Activated CD8-positive, alpha-beta T cell treated with anti-CD3 and anti-CD28 coated beads, Interleukin-2, amount 10 ng/mL, durations not matched to agents 7 days and 5 days (primary cell): ENCODE results near the gene NCAPG2. TPM values are rescaled to one million over a fixed set of nuclear protein-coding genes. Genes with fewer than 3 reads are reported as not detected.
A peak's percentile ranks its signal among the peaks of the same experiment; 100 is the strongest.
"Not testable (repeated sequence)": the region's sequence is repeated elsewhere in the genome, so short reads cannot be mapped to it uniquely, and the experiment has no call there.

Experiments
- ATAC-seq: fragments of 150-1000 bp; cut with Tn5 transposase; one replicate; pipeline ENCODE4 v1.10.0; 2021; ENCODE audit warnings: moderate library complexity
- CTCF ChIA-PET: fragments of 350-600 bp; sonication (Branson Sonifier 250); formaldehyde crosslinking; loops from one replicate; lab custom pipeline; 2021; ENCODE audit warnings: antibody characterized with exemption; lab: Charles Lee
- POLR2A ChIA-PET: fragments of 350-600 bp; sonication (Branson Sonifier 250); formaldehyde crosslinking; loops from one replicate; lab custom pipeline; 2021; ENCODE audit warnings: antibody characterized with exemption; lab: Charles Lee
- DNase-seq: peaks from one replicate; pipeline ENCODE4 v3.0.0-alpha.2; 2020
- H3K27ac Mint-ChIP-seq: one replicate; pipeline ENCODE4 v1.8.0; 2021; ENCODE audit warnings: mild to moderate bottlenecking, mixed read lengths
- H3K27me3 Mint-ChIP-seq: one replicate; pipeline ENCODE4 v1.8.0; 2021; ENCODE audit warnings: low read depth, mixed read lengths
- H3K36me3 Mint-ChIP-seq: one replicate; pipeline ENCODE4 v1.8.0; 2021; ENCODE audit warnings: low read depth, mixed read lengths
- H3K4me1 Mint-ChIP-seq: one replicate; pipeline ENCODE4 v1.8.0; 2021; ENCODE audit warnings: low read depth, mixed read lengths
- H3K4me3 Mint-ChIP-seq: one replicate; pipeline ENCODE4 v1.8.0; 2021; ENCODE audit warnings: mild to moderate bottlenecking, mixed read lengths
- H3K9me3 Mint-ChIP-seq: one replicate; pipeline ENCODE4 v1.8.0; 2022; ENCODE audit warnings: mixed read lengths; ENCODE audit not compliant: insufficient read depth
- total RNA-seq, 2 experiments: library from RNA; stranded (reverse); gene quantifications; one replicate each; pipeline ENCODE4 v1.2.3, GENCODE V29; 2021

Gene NCAPG2
- total RNA-seq, 2 experiments from 2014 or later = 154 TPM

GRCh38 chr7:158703679-158704523, 703 bp downstream of the NCAPG2 start:
- not testable (repeated sequence) for H3K27me3 Mint-ChIP-seq, DNase-seq, ATAC-seq, H3K9me3 Mint-ChIP-seq
- Mint-ChIP-seq H3K27ac (peak overlapping the region; percentile 94), H3K4me1 (peaks cover 57% of the 10 kb centered on the region), H3K36me3 (peaks cover 54% of the 10 kb centered on the region), H3K4me3 (peak overlapping the region; percentile 83)
- ChIA-PET CTCF (interaction anchor here (1.0 to 3.4 kb wide), 2 partner anchors 269 to 273 kb away, joined by 3 to 14 read pairs; no protein-coding TSS in a partner anchor), POLR2A (interaction anchor here (0.6 to 1.7 kb wide), 10 partner anchors 11 to 160 kb away, joined by 3 to 9 read pairs (median 6); no protein-coding TSS in a partner anchor)

DNA sequence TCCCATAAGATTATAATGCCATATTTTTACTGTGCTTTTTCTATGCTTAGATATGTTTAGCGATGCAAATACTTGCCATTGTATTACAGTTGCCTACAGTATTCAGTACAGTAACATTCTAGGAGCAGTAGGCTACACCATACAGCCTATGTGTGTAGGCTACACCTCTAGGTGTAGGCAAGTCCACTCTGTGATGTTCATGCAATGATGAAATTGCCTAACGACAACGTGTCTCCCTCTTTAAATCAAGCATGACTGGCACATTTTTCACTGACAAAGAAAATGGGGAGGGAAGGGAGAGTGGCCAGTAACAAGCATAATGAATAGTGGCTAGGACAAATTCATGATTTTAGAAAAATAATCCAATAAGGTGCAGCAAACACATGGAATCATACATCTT, 1.7 kb downstream of the NCAPG2 start:
- Mint-ChIP-seq H3K36me3 (peaks cover 60% of the 10 kb centered on the region), H3K4me3 (peak overlapping the region; percentile 83), H3K27me3 (no peaks in the 10 kb centered on the region), H3K4me1 (peaks cover 62% of the 10 kb centered on the region), H3K9me3 (no peaks in the 10 kb centered on the region), H3K27ac (peak overlapping the region; percentile 86)
- ChIA-PET CTCF (no interaction called here), POLR2A (no interaction called here)
- DNase-seq = no peak
- no peak for ATAC-seq

DNA sequence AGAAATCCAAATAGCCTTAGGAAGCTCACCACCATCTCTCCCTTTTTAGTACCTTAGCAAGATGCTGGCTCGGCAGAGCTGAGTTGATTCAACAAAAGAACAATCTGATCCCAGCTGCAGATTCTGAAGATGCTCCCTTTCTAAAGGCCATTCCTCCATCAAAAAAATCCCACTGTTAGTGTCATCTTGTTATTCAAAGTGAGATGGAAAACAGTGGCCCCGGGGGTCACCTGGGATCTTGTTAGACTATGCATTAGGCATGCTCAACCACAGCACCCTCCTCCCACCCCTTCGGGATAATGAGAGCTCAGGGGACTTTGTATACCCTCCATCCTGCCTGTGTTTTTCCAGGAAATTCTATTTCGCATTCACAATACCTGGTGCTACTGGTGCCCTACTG, 2.4 kb downstream of the NCAPG2 start:
- no peak overlapping the region for H3K27ac Mint-ChIP-seq
- POLR2A ChIA-PET = no interaction called here
- DNase-seq (no peak), ATAC-seq (no peak)
- no peaks in the 10 kb centered on the region for H3K9me3 Mint-ChIP-seq
- CTCF ChIA-PET = interaction anchor here (2.1 kb wide), 1 partner anchor 275 kb away, joined by 9 read pairs; no protein-coding TSS in a partner anchor
- H3K27me3 Mint-ChIP-seq = no peaks in the 10 kb centered on the region
- peaks cover 57% of the 10 kb centered on the region for H3K36me3 Mint-ChIP-seq
- H3K4me1 Mint-ChIP-seq = peaks cover 59% of the 10 kb centered on the region
- peak overlapping the region; percentile 83 for H3K4me3 Mint-ChIP-seq

DNA sequence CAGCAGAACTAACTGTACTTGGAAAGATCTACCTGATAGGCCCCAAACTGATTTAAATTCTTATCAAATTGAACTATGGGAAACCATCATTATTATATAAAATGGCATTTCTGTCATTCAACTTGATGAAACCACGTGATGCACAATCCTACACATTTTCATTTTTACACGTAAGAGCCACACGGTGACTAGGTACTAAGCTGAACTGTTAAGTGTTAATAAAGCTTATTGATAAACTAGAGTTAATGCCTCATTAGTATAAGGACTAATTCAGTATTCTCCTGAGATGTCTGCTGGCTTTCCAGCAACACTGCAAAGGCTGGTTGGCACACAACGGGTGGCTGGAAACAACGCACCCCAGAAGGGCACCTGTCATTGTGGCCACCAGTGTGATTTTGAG, 4.6 kb downstream of the NCAPG2 start:
- peaks cover 65% of the 10 kb centered on the region for H3K4me1 Mint-ChIP-seq
- H3K27me3 Mint-ChIP-seq = no peaks in the 10 kb centered on the region
- ChIA-PET CTCF (interaction anchor here (2.1 kb wide), 1 partner anchor 277 kb away, joined by 9 read pairs; no protein-coding TSS in a partner anchor), POLR2A (no interaction called here)
- ATAC-seq = no peak
- peaks cover 71% of the 10 kb centered on the region for H3K36me3 Mint-ChIP-seq
- no peak overlapping the region for H3K27ac Mint-ChIP-seq
- DNase-seq = no peak
- H3K9me3 Mint-ChIP-seq = no peaks in the 10 kb centered on the region
- H3K4me3 Mint-ChIP-seq = no peak overlapping the region

DNA sequence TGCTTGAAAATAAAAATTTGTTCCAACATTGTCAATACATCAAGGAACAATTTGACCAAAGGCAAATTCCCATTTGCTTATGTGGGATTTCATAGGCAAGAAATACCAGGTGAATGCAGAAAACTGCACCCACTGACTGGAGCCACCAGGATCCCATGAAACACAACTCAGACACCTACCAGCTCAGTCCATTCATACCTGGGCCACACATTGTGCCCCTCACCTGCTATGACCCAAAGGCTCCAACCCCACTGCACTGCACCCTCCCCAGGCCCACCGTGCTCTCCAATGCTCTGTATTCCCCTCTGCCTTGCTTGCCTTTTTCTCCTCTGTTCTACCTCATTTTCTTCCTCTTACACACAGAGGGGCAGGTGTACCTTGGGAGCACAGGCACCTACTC, 5.3 kb downstream of the NCAPG2 start:
- Mint-ChIP-seq H3K9me3 (no peaks in the 10 kb centered on the region), H3K4me3 (no peak overlapping the region), H3K27me3 (no peaks in the 10 kb centered on the region), H3K36me3 (peaks cover 76% of the 10 kb centered on the region), H3K4me1 (peaks cover 70% of the 10 kb centered on the region), H3K27ac (peak overlapping the region; percentile 65)
- CTCF ChIA-PET = interaction anchor here (6.1 kb wide), 1 partner anchor 277 kb away, joined by 33 read pairs; no protein-coding TSS in a partner anchor
- no peak for ATAC-seq
- POLR2A ChIA-PET = interaction anchor here (1.2 kb wide), 1 partner anchor 10 kb away, joined by 3 read pairs; no protein-coding TSS in a partner anchor
- DNase-seq = no peak

GRCh38 chr7:158698657-158699195, 5.9 kb downstream of the NCAPG2 start:
- no peaks in the 10 kb centered on the region for H3K27me3 Mint-ChIP-seq
- DNase-seq (no peak), ATAC-seq (no peak)
- H3K36me3 Mint-ChIP-seq = peaks cover 80% of the 10 kb centered on the region
- POLR2A ChIA-PET = interaction anchor here (1.2 kb wide), 1 partner anchor 9 kb away, joined by 3 read pairs; no protein-coding TSS in a partner anchor
- CTCF ChIA-PET = interaction anchor here (0.8 to 6.1 kb wide), 2 partner anchors 72 to 278 kb away, joined by 3 to 33 read pairs; no protein-coding TSS in a partner anchor
- H3K27ac Mint-ChIP-seq = no peak overlapping the region
- H3K4me3 Mint-ChIP-seq = no peak overlapping the region
- H3K9me3 Mint-ChIP-seq = no peaks in the 10 kb centered on the region
- H3K4me1 Mint-ChIP-seq = peaks cover 75% of the 10 kb centered on the region

DNA sequence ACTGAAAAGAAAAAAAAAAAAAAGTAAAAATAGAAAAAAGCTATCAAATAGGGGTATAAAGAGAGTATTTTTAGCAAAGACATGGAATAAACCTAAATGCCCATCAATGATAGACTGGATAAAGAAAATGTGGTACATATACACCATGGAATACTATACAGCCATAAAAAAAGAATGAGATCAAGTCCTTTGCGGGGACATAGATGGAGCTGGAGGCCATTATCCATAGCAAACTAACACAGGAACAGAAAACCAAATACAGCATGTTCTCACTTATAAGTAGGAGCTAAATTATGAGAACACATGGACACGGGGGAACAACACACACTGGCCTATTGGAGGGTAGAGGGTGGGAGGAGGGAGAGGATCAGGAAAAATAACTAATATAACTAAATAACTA, 7.0 kb downstream of the NCAPG2 start:
- H3K27ac Mint-ChIP-seq, POLR2A ChIA-PET: not testable (repeated sequence)
- H3K4me1 Mint-ChIP-seq = peaks cover 70% of the 10 kb centered on the region

DNA sequence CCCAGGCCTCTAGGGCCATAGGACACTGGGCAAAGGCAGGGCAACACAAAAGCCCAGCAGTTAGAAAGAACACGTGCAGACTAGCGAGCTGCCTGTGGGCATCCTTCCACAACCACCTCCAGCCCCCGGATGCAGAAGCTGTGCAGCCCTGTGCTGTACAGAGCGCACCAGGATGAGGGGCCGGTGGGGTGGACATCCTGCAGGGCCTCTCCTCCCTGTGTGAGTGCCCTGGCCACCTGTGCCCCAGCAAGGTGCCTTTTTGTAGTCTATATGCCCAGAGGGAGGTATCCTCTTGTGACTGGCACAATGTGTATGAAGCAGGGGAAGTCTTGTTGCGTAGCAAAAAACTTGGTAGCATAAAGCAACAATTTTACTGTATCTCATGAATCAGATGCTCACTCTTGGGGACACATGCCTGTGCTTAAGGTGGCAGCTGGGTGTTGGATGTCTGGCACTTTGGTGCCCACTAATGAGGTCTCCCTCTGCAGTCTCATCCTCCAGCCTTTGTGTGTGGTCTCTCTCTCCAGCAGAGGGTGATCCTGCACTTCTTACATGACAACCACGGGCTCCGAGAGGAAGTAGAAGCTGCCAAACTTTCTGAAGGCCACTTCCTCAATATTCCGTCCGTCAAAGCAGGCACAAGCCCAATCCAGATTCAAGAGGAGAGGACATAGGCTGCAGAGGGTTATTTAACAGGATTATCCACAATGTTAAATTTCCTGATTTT, 8.7 kb downstream of the NCAPG2 start:
- Mint-ChIP-seq H3K36me3 (peaks cover 72% of the 10 kb centered on the region), H3K4me1 (peaks cover 53% of the 10 kb centered on the region), H3K9me3 (no peaks in the 10 kb centered on the region), H3K27ac (peak overlapping the region; percentile 48), H3K27me3 (no peaks in the 10 kb centered on the region), H3K4me3 (no peak overlapping the region)
- ATAC-seq (peak; percentile 56), DNase-seq (peak; percentile 42)
- POLR2A ChIA-PET = interaction anchor here (1.7 kb wide), 1 partner anchor 281 kb away, joined by 7 read pairs; no protein-coding TSS in a partner anchor
- CTCF ChIA-PET = interaction anchor here (1.5 to 6.1 kb wide), 2 partner anchors 38 to 281 kb away, joined by 4 to 33 read pairs; no protein-coding TSS in a partner anchor

More for the DNA sequence above, 7.0 kb downstream of the NCAPG2 start:
- not testable (repeated sequence) for H3K4me3 Mint-ChIP-seq, H3K27me3 Mint-ChIP-seq, H3K9me3 Mint-ChIP-seq, DNase-seq, ATAC-seq
- CTCF ChIA-PET = interaction anchor here (6.1 kb wide), 1 partner anchor 279 kb away, joined by 33 read pairs; no protein-coding TSS in a partner anchor
- H3K36me3 Mint-ChIP-seq = peaks cover 77% of the 10 kb centered on the region

GRCh38 chr7:158695056-158695455, 9.5 kb downstream of the NCAPG2 start:
- CTCF ChIA-PET = interaction anchor here (0.8 to 6.1 kb wide), 2 partner anchors 47 to 282 kb away, joined by 3 to 33 read pairs; no protein-coding TSS in a partner anchor
- H3K4me1 Mint-ChIP-seq = peaks cover 44% of the 10 kb centered on the region
- H3K27me3 Mint-ChIP-seq = no peaks in the 10 kb centered on the region
- ATAC-seq (no peak), DNase-seq (no peak)
- H3K36me3 Mint-ChIP-seq = peaks cover 74% of the 10 kb centered on the region
- peak overlapping the region; percentile 43 for H3K27ac Mint-ChIP-seq
- no peak overlapping the region for H3K4me3 Mint-ChIP-seq
- H3K9me3 Mint-ChIP-seq = no peaks in the 10 kb centered on the region
- POLR2A ChIA-PET = interaction anchor here (1.7 kb wide), 1 partner anchor 282 kb away, joined by 7 read pairs; no protein-coding TSS in a partner anchor

- no peak overlapping the region for H3K4me3 Mint-ChIP-seq
- POLR2A ChIA-PET = interaction anchor here (0.7 kb wide), 1 partner anchor 124 kb away, joined by 3 read pairs; no protein-coding TSS in a partner anchor
These were observed 10.0 kb downstream of the NCAPG2 start for GRCh38 chr7:158694650-158695049.

GRCh38 chr7:158689488-158689887, 15.1 kb downstream of the NCAPG2 start:
- POLR2A ChIA-PET = interaction anchor here (0.8 to 1.0 kb wide), 2 partner anchors 9 to 20 kb away, joined by 3 read pairs; no protein-coding TSS in a partner anchor
- no peak overlapping the region for H3K4me3 Mint-ChIP-seq
- CTCF ChIA-PET = interaction anchor here (1.1 to 2.0 kb wide), 3 partner anchors 45 to 287 kb away, joined by 3 to 6 read pairs (median 5); no protein-coding TSS in a partner anchor

More at GRCh38 chr7:158694650-158695049, 10.0 kb downstream of the NCAPG2 start:
- H3K27me3 Mint-ChIP-seq = no peaks in the 10 kb centered on the region
- no peaks in the 10 kb centered on the region for H3K9me3 Mint-ChIP-seq
- ATAC-seq (no peak), DNase-seq (no peak)
- CTCF ChIA-PET = interaction anchor here (0.8 to 6.1 kb wide), 2 partner anchors 47 to 282 kb away, joined by 3 to 33 read pairs; no protein-coding TSS in a partner anchor
- peaks cover 78% of the 10 kb centered on the region for H3K36me3 Mint-ChIP-seq
- H3K4me1 Mint-ChIP-seq = peaks cover 44% of the 10 kb centered on the region
- H3K27ac Mint-ChIP-seq = no peak overlapping the region

More at GRCh38 chr7:158689488-158689887, 15.1 kb downstream of the NCAPG2 start:
- no peaks in the 10 kb centered on the region for H3K27me3 Mint-ChIP-seq
- H3K36me3 Mint-ChIP-seq = peaks cover 72% of the 10 kb centered on the region
- H3K27ac Mint-ChIP-seq = no peak overlapping the region
- no peak for ATAC-seq
- H3K9me3 Mint-ChIP-seq = no peaks in the 10 kb centered on the region
- DNase-seq = no peak
- peaks cover 10% of the 10 kb centered on the region for H3K4me1 Mint-ChIP-seq
